Left hindlimb (tissue), 1 donor: Measurements from ENCODE around the gene SUGP2.

ENCODE experiments used
- DNase-seq: peaks from one replicate; pipeline ENCODE4 v3.0.0-alpha.2; 2018

The SUGP2 gene

DNA sequence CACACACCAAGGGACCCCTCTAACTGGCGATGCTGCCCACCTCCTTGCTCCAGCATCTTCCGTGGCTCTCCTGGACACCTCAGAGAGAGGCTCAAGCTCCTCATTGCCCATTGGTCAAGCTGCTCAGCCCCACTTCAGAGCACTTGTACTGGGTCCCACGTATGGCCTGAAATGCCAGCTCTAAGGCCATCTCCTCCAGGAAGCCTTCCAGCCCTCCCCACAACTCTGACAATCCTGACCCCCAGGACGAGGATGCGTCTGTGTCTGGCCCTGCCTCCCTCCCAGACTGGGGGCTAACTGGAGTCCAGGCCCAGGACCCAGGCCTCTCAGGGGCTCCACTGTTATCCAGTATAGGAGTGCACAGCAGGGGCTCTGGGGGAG is 84.4 kb downstream of the SUGP2 start:
- no peak for DNase-seq

DNA sequence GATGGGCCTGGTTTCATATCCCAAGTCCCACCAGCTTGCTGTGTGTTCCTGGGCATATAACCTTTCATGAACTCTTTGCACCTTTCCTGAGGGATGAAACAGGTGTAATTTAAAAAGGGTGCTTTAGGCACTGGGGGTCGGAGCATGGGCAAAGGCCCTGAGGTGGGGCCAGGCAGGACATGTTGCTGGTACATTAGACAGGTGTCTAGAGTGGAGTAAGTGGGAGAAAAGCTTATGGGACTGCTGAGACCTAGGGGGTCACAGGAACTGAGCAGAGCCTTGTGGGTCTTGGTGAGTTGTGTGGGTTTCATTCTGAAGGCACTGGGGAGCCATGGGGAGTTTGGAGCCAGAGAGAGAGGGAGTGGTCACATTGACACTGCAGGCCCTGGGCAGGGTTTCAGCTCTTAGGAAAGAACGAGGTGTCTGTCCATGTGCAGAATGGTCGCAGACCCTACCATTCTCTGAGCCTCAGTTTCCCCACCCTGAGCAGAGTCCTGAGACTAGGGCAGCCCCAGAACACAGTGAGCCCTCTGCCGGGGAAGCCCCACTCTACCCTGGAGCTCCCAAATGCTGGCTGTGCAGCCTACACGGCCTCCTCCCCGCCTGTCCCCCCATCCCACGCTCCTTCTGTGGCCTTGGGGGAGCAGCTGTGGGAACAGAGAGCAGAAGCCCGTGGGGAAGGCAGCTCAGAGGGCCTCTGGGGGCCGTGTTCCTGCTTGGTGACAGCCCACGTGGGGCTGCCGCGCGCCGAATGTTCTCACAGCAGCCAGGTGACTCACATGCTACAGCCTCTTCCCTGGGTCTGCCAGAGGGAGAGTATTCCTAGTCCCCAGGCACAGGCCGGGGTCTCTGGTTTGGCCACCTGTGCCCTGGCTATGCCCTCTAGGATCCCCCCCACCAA is 85.0 kb downstream of the SUGP2 start:
- DNase-seq = no peak

DNA sequence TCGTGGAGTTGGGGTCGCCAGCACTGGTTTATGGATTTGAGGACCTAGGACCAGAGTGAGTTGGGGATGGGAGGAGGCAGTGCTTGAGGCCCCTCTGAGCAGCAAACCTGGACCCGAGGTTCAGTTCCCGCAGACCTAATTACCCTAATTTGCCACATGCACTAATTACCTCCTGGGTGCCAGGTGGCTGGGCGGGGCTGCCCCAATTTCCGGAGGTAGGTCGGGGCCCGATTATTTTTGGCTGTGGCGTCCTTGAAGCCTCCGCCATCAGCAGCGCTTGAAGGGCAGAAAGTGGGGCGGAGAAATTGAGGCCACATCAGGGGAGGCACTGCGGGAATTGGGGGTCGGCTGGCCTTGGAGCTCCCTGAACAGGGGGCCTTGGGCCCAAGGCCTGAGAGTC is 86.4 kb downstream of the SUGP2 start:
- DNase-seq = no peak

DNA sequence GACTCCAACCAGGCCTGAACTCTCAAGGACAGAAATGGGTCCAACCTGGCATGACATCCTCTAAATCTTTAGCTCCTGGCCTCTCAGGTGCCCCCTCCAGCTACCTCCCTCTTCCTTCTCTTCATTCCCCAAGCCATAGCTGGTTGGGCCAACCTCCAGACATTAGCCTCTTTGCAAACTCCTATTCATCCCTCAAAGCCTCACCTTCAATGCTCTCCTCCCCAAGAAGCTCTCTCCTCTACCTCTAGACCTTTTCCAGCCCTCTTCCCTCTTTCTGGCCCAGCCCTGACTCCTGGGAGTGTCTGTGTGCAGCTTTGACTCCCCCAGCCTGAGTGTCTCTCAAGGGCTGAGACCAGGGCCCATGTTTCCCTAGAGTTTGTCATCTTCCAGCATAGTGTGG is 87.0 kb downstream of the SUGP2 start:
- no peak for DNase-seq

- no peak for DNase-seq
Measured at GRCh38 chr19:18945297-18945696, 88.0 kb downstream of the SUGP2 start.

DNA sequence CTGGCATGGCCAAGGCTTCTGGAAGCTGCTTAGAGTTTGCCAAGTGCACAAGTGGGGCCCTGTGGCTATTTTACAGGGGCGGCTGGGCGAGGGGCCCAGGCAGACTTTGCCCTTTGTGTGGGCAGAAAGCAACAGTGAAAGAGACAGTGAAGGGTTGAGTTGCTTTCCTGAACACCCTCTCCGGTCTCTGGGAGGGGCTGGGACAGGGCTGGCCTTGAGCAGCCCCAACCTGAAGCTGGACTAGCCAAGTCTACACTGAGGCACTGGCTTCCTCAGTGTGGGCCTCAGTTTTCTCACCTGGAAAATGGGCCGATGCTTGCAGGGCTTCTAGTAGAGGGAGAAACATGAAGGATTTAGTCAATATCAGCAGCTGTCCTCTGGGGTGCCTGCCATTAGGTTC is 89.9 kb downstream of the SUGP2 start:
- DNase-seq = no peak

GRCh38 chr19:18942692-18943091 is 90.6 kb downstream of the SUGP2 start:
- no peak for DNase-seq

DNA sequence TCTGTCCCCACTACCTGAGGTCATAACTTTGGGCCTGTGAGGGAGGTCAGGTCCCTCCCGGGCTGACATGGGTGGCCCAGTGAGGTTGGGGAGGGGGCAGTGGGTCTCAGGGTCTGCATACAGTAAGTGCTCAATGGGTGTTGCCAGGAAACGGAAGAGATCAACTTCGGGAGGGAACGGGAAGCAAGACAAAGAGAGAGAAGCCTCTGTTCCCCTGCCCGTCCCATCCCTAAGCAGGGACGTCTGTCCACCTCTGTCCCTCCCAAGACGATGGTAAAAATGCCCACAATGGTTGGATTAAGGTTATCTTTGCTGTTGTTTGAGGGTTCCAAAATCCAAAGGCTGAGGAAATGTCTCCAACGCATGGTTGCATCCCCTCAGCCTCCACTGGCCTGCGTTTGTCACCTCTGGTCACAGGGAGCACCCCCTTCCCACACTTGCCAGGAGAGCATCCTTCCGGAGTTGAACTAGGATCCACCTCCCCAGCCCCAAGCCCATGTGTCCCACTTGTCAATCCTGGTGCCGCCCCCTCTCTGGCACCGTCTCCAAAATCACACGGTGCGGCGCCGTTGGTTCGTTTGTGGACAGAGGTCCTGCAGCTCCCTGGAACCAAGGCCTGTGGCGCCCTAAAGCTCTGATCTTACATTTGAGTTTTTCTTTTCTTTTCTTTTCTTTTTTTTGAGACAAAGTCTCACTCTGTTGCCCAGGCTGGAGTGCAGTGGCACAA is 91.5 kb downstream of the SUGP2 start:
- no peak for DNase-seq
